Liver (tissue), 9 donors: Measurements from ENCODE around the gene ACTL10. TPM values are rescaled to one million over a fixed set of nuclear protein-coding genes. Genes with fewer than 3 reads are reported as not detected.

Experiments
- DNase-seq: peaks from one replicate; pipeline ENCODE4 v3.0.0-alpha.2; 2017; ENCODE audit warnings: low spot score
- H3K27ac ChIP-seq, 2 donors: one replicate each; pipeline ENCODE4 v1.7.0; 2013; ENCODE audit warnings: inconsistent platforms in 2 of 2, low read length in 2 of 2, control low read depth in 1 of 2, low read depth in 1 of 2, mild to moderate bottlenecking in 1 of 2
- H3K27me3 ChIP-seq, 4 donors: one replicate each; pipeline versions ENCODE4 v1.6.1 to v1.7.0; 2013; ENCODE audit warnings: low read length in 3 of 4, inconsistent platforms in 1 of 4, mild to moderate bottlenecking in 1 of 4, moderate library complexity in 1 of 4; ENCODE audit not compliant: control insufficient read depth in 4 of 4, insufficient read depth in 4 of 4
- H3K36me3 ChIP-seq, 4 donors: one replicate each; pipeline versions ENCODE4 v1.6.1 to v1.7.0; 2013; ENCODE audit warnings: low read length in 3 of 4, mild to moderate bottlenecking in 3 of 4, low read depth in 1 of 4, moderate library complexity in 1 of 4; ENCODE audit not compliant: control insufficient read depth in 4 of 4, insufficient read depth in 3 of 4
- H3K4me1 ChIP-seq, 4 donors: one replicate each; pipeline versions ENCODE4 v1.6.1 to v1.7.0; 2013; ENCODE audit warnings: low read length in 3 of 4, mild to moderate bottlenecking in 3 of 4, moderate library complexity in 1 of 4; ENCODE audit not compliant: control insufficient read depth in 4 of 4, insufficient read depth in 4 of 4
- H3K4me3 ChIP-seq, 3 donors: one replicate each; pipeline versions ENCODE4 v1.6.1 to v1.7.0; 2013; ENCODE audit warnings: low read length in 3 of 3, control low read depth in 1 of 3, low read depth in 1 of 3, mild to moderate bottlenecking in 1 of 3
- H3K9ac ChIP-seq, 2 donors: one replicate each; pipeline ENCODE4 v1.7.0; 2013; ENCODE audit warnings: low read length in 2 of 2, mild to moderate bottlenecking in 2 of 2, moderate library complexity in 2 of 2, control low read depth in 1 of 2, low read depth in 1 of 2
- H3K9me3 ChIP-seq, 4 donors: one replicate each; pipeline versions ENCODE4 v1.6.1 to v1.7.0; 2013; ENCODE audit warnings: low read length in 3 of 4; ENCODE audit not compliant: control insufficient read depth in 4 of 4
- EGR1 ChIP-seq, 2 donors: IDR thresholded peaks; 2 replicates each; pipeline ENCODE4 v1.6.1; 2016 to 2018; ENCODE audit warnings: antibody characterized with exemption in 2 of 2, low read depth in 2 of 2
- FOXA1 ChIP-seq: IDR thresholded peaks from 2 replicates; pipeline ENCODE4 v1.6.1; 2016; ENCODE audit warnings: antibody characterized with exemption
- FOXA2 ChIP-seq: IDR thresholded peaks from 2 replicates; pipeline ENCODE4 v1.6.1; 2016; ENCODE audit warnings: antibody characterized with exemption
- GABPA ChIP-seq, 2 donors: IDR thresholded peaks in 1 of 2; conservative IDR thresholded peaks in 1 of 2; 2 replicates each; pipeline ENCODE4 v1.6.1; 2016; ENCODE audit warnings: antibody characterized with exemption in 2 of 2, mild to moderate bottlenecking in 1 of 2, moderate library complexity in 1 of 2
- HNF4A ChIP-seq, 2 donors: conservative IDR thresholded peaks; 2 replicates each; pipeline ENCODE4 v1.6.1; 2016; ENCODE audit warnings: antibody characterized with exemption in 2 of 2, mild to moderate bottlenecking in 2 of 2
- HNF4G ChIP-seq: IDR thresholded peaks from 2 replicates; pipeline ENCODE4 v1.6.1; 2016; ENCODE audit warnings: antibody characterized with exemption
- JUND ChIP-seq, 2 donors: IDR thresholded peaks; 2 replicates each; pipeline ENCODE4 v1.6.1; 2016; ENCODE audit warnings: antibody characterized with exemption in 2 of 2
- NR2F2 ChIP-seq: IDR thresholded peaks from 2 replicates; pipeline ENCODE4 v1.6.1; 2016; ENCODE audit warnings: antibody characterized with exemption
- RAD21 ChIP-seq, 2 donors: IDR thresholded peaks; 2 replicates each; pipeline ENCODE4 v1.6.1; 2016; ENCODE audit warnings: antibody characterized with exemption in 2 of 2, mild to moderate bottlenecking in 2 of 2
- RXRA ChIP-seq, 2 donors: IDR thresholded peaks; 2 replicates each; pipeline ENCODE4 v1.6.1; 2017 to 2018; ENCODE audit warnings: antibody characterized with exemption in 2 of 2, mild to moderate bottlenecking in 1 of 2
- SP1 ChIP-seq: IDR thresholded peaks from 2 replicates; pipeline ENCODE4 v1.6.1; 2018; ENCODE audit warnings: antibody characterized with exemption, mild to moderate bottlenecking
- TAF1 ChIP-seq: conservative IDR thresholded peaks from 2 replicates; pipeline ENCODE4 v1.6.1; 2016; ENCODE audit warnings: antibody characterized with exemption, mild to moderate bottlenecking
- YY1 ChIP-seq: IDR thresholded peaks from 2 replicates; pipeline ENCODE4 v1.6.1; 2016; ENCODE audit warnings: antibody characterized with exemption, mild to moderate bottlenecking
- WGBS: extraction: QIAGEN DNeasy Blood & Tissue Kit; methylation state at CpG from one replicate; pipeline ENCODE4 v1.1.7; 2013; 5-methylcytosine and 5-hydroxymethylcytosine counted together
- polyA plus RNA-seq, 2 donors: library from polyadenylated mRNA; stranded (reverse) in 1 of 2; unstranded in 1 of 2; fragments of 200-250 nt in 1 of 2; fragments of >200 nt in 1 of 2; fragmentation: Nextera tagmentation in 1 of 2; extraction: Ambion mirVana in 1 of 2; gene quantifications; one replicate each; pipeline versions ENCODE4 v1.2.1 to v1.2.3, GENCODE V29; 2013 to 2015
- total RNA-seq, 2 donors: library from RNA; depleted of rRNA; stranded (reverse); fragments of >200 nt; gene quantifications; one replicate each; pipeline ENCODE4 v1.2.3, GENCODE V29; 2014
- TF ChIP-seq, protein P1 (sequence below): fragments of 150-350 bp; IDR thresholded peaks from 2 replicates; pipeline ENCODE4 v1.5.1; 2017; ENCODE audit warnings: improper control_type of control experiment, low read depth, low read length; ENCODE audit not compliant: missing input control
- TF ChIP-seq, protein P2 (sequence below): IDR thresholded peaks from 2 replicates; pipeline ENCODE4 v1.6.1; 2016; ENCODE audit warnings: antibody characterized with exemption
- TF ChIP-seq, protein P3 (sequence below): IDR thresholded peaks from 2 replicates; pipeline ENCODE4 v1.6.1; 2016; ENCODE audit warnings: antibody characterized with exemption
- TF ChIP-seq, protein P4 (sequence below): IDR thresholded peaks from 2 replicates; pipeline ENCODE4 v1.6.1; 2016; ENCODE audit warnings: antibody characterized with exemption, mild to moderate bottlenecking
- TF ChIP-seq, protein P5 (sequence below): IDR thresholded peaks from 2 replicates; pipeline ENCODE4 v1.6.1; 2016; ENCODE audit warnings: antibody characterized with exemption
- donor health status: healthy.
- donor health status: healthy.
- donor health status: healthy.
- donor health status: healthy.
- donor health status: healthy.

ACTL10 gene
- total and polyA plus RNA-seq, 4 donors: 0.10 to 0.50 (median 0.35) TPM

DNA sequence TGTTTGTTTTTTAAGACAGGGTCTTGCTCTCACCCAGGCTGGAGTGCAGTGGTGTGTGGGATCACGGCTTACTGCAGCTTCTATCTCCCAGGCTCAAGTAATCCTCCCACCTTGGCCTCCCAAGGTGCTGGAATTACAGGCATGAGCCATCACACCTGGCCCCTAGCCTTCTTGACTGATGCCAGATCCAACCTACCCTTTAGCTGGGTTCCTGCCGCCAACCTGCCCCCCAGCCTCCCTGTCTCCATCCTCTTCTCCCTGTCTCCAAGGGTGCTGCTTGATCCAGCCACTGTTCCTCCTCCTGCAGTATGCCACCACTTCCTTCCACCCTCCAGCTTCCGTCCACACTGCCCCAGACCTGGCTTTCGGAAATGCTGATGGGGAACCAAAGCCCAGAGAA lies 7.8 kb upstream of the ACTL10 start:
- no peak for DNase-seq
- no peaks in the 10 kb centered on the region for H3K9me3 ChIP-seq
- no peak overlapping the region for H3K9ac ChIP-seq
- H3K4me3 ChIP-seq: no peak overlapping the region
- H3K27me3 ChIP-seq: no peaks in the 10 kb centered on the region
- no peak for TF ChIP-seq TAF1
- TF ChIP-seq, protein P1, sequence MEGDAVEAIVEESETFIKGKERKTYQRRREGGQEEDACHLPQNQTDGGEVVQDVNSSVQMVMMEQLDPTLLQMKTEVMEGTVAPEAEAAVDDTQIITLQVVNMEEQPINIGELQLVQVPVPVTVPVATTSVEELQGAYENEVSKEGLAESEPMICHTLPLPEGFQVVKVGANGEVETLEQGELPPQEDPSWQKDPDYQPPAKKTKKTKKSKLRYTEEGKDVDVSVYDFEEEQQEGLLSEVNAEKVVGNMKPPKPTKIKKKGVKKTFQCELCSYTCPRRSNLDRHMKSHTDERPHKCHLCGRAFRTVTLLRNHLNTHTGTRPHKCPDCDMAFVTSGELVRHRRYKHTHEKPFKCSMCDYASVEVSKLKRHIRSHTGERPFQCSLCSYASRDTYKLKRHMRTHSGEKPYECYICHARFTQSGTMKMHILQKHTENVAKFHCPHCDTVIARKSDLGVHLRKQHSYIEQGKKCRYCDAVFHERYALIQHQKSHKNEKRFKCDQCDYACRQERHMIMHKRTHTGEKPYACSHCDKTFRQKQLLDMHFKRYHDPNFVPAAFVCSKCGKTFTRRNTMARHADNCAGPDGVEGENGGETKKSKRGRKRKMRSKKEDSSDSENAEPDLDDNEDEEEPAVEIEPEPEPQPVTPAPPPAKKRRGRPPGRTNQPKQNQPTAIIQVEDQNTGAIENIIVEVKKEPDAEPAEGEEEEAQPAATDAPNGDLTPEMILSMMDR: no peak
- no peak for TF ChIP-seq RAD21 (IDR thresholded peaks at IDR 0.05)
- TF ChIP-seq YY1: no peak
- TF ChIP-seq, protein P2, sequence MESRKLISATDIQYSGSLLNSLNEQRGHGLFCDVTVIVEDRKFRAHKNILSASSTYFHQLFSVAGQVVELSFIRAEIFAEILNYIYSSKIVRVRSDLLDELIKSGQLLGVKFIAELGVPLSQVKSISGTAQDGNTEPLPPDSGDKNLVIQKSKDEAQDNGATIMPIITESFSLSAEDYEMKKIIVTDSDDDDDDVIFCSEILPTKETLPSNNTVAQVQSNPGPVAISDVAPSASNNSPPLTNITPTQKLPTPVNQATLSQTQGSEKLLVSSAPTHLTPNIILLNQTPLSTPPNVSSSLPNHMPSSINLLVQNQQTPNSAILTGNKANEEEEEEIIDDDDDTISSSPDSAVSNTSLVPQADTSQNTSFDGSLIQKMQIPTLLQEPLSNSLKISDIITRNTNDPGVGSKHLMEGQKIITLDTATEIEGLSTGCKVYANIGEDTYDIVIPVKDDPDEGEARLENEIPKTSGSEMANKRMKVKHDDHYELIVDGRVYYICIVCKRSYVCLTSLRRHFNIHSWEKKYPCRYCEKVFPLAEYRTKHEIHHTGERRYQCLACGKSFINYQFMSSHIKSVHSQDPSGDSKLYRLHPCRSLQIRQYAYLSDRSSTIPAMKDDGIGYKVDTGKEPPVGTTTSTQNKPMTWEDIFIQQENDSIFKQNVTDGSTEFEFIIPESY: no peak
- TF ChIP-seq GABPA (IDR thresholded peaks at IDR 0.05 in 1 of 2, conservative IDR thresholded peaks at IDR 0.05 in 1 of 2): no peak
- TF ChIP-seq, protein P3, sequence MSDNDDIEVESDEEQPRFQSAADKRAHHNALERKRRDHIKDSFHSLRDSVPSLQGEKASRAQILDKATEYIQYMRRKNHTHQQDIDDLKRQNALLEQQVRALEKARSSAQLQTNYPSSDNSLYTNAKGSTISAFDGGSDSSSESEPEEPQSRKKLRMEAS: no peak
- TF ChIP-seq EGR1 (IDR thresholded peaks at IDR 0.05; ENCODE audit: low read depth in 2 of 2): no peak
- TF ChIP-seq NR2F2: no peak
- no peak for TF ChIP-seq HNF4A (conservative IDR thresholded peaks at IDR 0.05)
- TF ChIP-seq RXRA (IDR thresholded peaks at IDR 0.05): no peak
- TF ChIP-seq FOXA2: no peak
- TF ChIP-seq, protein P4, sequence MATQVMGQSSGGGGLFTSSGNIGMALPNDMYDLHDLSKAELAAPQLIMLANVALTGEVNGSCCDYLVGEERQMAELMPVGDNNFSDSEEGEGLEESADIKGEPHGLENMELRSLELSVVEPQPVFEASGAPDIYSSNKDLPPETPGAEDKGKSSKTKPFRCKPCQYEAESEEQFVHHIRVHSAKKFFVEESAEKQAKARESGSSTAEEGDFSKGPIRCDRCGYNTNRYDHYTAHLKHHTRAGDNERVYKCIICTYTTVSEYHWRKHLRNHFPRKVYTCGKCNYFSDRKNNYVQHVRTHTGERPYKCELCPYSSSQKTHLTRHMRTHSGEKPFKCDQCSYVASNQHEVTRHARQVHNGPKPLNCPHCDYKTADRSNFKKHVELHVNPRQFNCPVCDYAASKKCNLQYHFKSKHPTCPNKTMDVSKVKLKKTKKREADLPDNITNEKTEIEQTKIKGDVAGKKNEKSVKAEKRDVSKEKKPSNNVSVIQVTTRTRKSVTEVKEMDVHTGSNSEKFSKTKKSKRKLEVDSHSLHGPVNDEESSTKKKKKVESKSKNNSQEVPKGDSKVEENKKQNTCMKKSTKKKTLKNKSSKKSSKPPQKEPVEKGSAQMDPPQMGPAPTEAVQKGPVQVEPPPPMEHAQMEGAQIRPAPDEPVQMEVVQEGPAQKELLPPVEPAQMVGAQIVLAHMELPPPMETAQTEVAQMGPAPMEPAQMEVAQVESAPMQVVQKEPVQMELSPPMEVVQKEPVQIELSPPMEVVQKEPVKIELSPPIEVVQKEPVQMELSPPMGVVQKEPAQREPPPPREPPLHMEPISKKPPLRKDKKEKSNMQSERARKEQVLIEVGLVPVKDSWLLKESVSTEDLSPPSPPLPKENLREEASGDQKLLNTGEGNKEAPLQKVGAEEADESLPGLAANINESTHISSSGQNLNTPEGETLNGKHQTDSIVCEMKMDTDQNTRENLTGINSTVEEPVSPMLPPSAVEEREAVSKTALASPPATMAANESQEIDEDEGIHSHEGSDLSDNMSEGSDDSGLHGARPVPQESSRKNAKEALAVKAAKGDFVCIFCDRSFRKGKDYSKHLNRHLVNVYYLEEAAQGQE: no peak
- no peak for TF ChIP-seq SP1
- 95% methylated on average over 4 of the region's 4 CpGs for WGBS
- peaks cover 3 to 10% (median 7%) of the 10 kb centered on the region in 4 donors for H3K4me1 ChIP-seq
- H3K36me3 ChIP-seq: peaks cover 0 to 2% (median under 1%) of the 10 kb centered on the region in 4 donors
- H3K27ac ChIP-seq: no peak overlapping the region

DNA sequence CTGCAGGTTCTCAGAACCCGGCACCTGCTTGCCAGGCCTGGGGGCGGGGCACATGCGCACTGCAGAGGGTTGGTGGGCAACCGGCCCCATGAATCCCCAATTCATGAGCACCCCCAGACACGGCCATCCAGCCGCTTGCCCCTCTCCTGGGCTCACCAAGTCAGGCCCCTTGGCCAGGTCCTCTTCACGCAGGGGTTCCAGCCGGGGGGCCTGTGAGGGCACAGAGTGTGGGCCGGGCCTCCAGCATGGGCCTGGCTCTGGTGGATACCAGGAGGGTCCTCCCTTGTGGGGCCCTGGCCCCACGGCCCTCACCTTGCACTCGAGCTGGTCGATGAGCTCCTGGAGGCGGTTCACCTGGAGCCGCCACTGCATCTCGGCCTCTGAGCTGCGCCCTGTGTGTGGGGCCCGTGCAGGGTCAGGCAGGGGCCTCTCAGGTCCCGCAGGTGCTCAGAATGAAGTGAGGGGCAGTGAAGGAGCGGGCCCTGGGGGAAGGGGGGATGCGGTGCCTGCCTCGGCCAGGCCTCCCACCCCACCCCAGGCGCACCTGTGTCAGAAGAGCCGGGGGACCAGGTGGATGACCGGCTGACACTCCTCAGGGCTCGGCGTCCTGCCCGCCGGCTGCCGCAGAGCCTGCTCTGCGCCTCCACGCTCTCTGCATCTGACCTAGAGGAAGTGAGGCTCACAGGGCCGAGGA lies 7.3 kb upstream of the ACTL10 start:
- Histone ChIP-seq H3K36me3 (peaks cover 0 to 2% (median under 1%) of the 10 kb centered on the region in 4 donors), H3K4me3 (no peak overlapping the region), H3K27me3 (no peaks in the 10 kb centered on the region), H3K9me3 (no peaks in the 10 kb centered on the region), H3K27ac (no peak overlapping the region), H3K9ac (no peak overlapping the region), H3K4me1 (peaks cover 3 to 16% (median 10%) of the 10 kb centered on the region in 4 donors)
- no peak for DNase-seq
- 97% methylated on average over 32 of the region's 32 CpGs for WGBS
- TF ChIP-seq RAD21 (IDR thresholded peaks at IDR 0.05) (no peak), RXRA (IDR thresholded peaks at IDR 0.05) (no peak), JUND (IDR thresholded peaks at IDR 0.05) (no peak), FOXA1 (no peak), HNF4G (no peak)
- TF ChIP-seq, protein P4: no peak
- TF ChIP-seq, protein P3: no peak
- TF ChIP-seq, protein P5, sequence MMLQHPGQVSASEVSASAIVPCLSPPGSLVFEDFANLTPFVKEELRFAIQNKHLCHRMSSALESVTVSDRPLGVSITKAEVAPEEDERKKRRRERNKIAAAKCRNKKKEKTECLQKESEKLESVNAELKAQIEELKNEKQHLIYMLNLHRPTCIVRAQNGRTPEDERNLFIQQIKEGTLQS: no peak
- TF ChIP-seq, protein P2: no peak
